GM18508 (cell line): Measurements from ENCODE around the gene PKN1.

ENCODE experiments used
- ATAC-seq: cut with Tn5 transposase; IDR thresholded peaks from one replicate; pipeline ENCODE4 v1.9.1; 2021; ENCODE audit warnings: moderate number of reproducible peaks; ENCODE audit not compliant: insufficient read depth, unreplicated experiment

PKN1 gene

DNA sequence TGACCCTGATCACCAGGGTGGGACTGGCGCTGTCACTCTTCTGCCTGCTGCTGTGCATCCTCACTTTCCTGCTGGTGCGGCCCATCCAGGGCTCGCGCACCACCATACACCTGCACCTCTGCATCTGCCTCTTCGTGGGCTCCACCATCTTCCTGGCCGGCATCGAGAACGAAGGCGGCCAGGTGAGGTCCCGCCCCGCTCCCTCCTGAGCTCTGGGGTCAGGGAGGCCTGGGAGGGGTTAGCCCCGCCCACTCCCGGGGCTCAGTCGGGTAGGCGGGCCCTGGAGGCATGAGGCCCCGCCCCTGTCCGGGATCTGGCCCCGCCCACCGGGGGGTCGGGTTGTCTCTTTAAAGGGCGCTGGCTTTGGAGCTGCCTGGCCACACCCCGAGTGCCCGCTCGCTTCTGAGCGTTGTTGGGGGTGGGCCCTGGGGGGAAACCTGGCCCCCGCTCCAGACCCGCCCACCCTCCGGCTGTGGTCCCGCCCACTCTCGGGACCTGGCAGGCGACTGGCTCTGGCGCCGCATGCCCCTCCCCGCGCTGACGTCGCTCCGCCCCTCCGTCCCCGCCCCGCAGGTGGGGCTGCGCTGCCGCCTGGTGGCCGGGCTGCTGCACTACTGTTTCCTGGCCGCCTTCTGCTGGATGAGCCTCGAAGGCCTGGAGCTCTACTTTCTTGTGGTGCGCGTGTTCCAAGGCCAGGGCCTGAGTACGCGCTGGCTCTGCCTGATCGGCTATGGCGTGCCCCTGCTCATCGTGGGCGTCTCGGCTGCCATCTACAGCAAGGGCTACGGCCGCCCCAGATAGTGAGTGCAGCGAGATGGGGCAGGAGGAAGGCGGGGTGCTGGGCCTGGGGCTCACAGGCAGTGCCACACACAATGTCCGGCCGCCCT is 27.1 kb upstream of the PKN1 start:
- no peak for ATAC-seq

DNA sequence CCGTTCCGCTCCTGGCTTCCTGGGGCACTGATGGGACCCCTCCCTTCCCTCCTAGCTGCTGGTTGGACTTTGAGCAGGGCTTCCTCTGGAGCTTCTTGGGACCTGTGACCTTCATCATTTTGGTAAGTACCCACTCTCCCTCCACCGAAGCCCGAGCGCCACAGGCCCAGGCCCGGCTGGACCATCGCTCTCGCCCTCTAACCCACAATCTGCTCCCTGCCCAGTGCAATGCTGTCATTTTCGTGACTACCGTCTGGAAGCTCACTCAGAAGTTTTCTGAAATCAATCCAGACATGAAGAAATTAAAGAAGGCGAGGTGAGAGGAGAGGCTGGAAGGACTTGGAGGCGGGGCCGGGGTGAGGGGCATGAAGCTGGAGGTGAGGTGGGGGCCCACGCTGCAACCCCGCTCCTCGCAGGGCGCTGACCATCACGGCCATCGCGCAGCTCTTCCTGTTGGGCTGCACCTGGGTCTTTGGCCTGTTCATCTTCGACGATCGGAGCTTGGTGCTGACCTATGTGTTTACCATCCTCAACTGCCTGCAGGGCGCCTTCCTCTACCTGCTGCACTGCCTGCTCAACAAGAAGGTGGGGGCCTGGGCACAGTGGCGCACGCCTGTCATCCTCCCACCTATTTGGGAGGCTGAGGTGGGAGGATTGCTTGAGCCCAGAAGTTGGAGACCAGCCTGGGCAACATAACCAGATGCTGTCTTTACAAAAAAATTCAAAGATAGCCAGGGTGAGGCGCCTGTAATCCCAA is 26.3 kb upstream of the PKN1 start:
- no peak for ATAC-seq

DNA sequence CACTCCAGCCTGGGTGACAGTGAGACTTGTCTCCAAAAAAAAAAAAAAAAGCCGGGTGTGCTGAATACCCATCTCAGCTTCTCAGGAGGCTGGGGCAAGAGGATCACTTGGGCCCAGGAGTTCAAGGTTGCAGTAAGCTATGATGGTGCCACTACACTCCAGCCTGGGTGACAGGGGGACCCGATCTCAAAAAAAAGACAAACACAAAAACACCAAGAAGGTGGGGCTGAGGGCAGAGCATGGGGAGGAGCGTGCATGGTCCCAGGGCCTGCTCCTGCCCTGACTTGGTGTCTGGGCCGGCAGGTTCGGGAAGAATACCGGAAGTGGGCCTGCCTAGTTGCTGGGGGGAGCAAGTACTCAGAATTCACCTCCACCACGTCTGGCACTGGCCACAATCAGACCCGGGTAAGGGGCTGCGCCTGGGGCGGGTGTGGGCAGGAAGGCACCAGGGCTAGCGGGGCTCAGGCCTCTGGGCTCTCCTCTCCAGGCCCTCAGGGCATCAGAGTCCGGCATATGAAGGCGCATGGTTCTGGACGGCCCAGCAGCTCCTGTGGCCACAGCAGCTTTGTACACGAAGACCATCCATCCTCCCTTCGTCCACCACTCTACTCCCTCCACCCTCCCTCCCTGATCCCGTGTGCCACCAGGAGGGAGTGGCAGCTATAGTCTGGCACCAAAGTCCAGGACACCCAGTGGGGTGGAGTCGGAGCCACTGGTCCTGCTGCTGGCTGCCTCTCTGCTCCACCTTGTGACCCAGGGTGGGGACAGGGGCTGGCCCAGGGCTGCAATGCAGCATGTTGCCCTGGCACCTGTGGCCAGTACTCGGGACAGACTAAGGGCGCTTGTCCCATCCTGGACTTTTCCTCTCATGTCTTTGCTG is 25.3 kb upstream of the PKN1 start:
- no peak for ATAC-seq

DNA sequence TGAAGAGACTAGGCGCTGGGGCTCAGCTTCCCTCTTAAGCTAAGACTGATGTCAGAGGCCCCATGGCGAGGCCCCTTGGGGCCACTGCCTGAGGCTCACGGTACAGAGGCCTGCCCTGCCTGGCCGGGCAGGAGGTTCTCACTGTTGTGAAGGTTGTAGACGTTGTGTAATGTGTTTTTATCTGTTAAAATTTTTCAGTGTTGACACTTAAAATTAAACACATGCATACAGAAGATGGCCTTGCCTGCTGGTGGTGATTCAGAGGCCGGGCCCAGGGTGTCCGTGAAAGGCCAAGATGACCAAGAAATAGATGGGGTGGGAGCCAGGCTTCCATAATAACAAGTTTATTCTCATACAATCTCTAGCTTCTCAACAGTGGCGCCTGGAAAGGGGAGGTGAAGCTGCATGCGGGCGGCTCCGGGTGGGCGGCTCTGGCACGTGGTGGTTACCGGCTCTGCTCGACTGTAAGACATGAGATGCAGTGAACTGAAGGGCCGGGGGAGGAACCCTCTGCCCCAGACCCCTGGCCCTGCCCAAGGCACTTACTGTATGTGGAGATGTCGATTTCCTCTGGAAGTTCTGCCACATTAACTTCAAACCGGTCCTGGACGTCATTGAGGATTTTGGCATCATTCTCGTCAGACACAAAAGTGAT is 24.5 kb upstream of the PKN1 start:
- no peak for ATAC-seq

DNA sequence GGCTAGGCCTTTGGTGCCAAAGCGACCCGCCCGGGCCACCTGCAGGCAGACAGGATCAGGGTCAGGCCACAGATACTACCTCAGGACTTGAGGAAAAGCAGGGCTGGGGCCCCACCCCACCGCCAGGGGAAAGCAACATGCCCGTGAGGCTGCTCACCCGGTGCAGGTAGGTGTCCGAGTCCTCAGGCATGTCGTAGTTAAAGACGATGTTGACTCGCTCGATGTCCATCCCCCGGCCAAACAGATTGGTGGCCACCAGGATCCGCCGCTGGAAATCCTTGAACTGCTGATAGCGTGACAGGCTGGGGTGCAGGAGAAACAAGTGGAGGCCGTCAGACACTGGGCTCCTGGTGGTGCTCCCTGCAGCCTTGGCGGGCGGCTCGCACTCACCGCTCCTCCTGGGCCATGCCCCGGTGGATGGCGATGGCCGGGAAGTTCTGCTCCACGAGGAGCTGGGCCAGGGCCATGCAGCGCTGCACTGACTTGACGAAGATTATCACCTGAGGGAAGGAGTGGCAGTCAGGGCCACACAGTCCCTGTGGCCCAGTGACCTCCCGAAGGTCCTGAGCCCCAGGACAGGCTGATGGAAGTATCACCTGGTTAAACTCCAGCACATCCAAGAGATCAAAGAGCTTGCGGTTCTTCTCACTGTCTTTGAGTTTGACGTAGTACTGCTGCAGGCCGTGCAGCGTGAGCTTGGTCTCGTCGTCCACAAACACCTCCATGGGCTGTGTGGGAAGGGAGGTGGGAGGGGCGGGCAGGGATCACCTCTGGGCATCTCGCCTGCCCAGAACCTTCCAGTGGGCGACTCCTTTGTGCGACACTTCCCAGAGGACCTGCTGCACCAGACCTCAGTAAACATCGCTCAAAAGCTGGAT is 23.7 kb upstream of the PKN1 start:
- no peak for ATAC-seq

DNA sequence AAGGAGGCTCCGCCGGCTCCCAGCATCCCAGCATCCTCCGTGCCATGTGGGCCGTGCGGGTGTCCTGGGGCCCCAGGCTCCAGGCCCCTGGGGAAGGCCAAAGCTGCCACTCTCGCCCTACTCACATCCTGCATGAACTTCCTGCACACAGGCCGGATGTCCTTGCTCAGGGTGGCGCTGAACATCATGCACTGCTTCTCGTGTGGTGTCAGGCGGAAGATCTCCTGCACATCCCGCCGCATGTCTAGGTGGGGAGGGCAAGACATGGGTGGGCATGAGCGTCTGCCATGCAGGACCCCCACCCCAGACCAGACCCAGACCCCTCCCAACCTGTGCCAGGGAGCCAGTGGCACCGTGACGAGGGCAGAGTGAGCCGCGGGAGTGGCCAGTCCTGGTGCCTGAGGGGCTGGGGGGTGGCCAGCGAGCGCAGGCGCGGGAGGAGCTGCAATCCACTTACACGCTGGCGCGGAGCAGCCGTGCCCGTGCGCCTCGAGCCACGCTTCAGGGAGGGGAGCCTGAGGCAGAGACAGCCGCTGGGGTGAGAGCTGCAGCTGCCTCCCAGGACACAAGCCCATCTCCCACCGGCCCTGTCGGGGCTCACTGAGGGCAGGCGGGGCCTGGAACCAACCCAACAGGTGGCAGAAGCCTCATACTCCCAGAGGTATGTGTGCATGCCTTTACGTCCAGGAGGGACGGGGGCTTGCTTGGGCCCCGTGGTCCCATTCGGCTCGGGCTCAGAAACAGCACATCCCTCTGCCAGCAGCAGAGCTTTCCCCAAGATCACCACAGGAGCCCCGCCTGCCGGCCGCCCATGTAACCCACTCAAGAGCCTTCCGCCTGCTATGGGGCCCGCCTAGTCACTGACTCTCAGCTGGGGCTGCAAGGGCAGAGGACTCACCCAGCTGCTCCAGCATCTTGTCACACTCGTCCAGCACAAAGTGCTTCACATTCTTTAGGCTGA is 22.7 kb upstream of the PKN1 start:
- ATAC-seq = no peak

DNA sequence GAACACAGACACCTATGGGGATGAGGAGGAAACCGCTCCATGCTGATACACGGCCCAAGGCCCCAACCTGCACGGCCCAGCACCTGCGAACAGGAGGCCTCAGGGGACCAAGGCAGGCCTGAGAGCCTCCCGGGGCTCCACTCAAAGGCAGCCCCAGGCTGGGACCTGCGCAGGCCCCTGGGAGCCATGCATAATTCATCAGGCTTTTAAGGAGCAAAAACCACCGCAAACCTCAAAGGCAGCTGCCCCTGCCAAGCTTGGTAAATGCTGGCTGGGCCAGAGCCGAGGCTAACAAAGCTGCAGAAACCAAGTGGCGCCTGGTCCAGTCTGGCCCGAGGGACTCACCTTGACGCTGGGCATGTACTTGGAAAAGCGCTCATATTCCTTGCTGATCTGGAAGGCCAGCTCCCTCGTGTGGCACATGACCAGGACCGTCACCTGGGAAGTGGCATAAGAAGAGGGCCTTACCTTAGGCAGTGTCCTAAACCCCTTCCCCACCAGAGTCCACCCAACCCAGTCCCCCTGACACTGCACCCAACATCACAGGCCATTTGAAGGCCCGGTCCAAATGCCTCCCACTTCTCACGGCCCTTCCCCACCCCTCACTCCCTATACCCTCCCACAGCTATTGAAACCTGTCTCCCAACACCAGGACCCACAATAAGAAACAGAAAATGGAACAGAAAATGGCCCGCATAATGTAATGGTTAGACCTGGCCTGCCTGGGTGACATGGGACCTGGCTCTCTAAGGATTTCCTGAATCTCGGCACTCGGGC is 21.8 kb upstream of the PKN1 start:
- no peak for ATAC-seq

DNA sequence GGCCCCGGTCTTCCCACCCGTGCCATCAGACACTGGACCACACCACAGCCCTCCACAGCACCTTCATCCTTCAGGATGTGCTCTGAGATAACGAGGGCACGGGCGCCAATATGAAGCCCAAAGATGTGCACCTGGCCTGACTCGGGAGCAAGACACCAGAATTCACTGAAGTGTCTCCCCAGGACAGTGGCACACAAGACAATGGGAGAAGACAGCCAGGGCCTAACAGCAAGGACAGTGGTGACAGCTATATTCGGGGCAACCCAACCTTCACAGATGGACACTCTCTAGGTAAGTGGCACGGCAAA is 21.2 kb upstream of the PKN1 start:
- ATAC-seq = no peak

DNA sequence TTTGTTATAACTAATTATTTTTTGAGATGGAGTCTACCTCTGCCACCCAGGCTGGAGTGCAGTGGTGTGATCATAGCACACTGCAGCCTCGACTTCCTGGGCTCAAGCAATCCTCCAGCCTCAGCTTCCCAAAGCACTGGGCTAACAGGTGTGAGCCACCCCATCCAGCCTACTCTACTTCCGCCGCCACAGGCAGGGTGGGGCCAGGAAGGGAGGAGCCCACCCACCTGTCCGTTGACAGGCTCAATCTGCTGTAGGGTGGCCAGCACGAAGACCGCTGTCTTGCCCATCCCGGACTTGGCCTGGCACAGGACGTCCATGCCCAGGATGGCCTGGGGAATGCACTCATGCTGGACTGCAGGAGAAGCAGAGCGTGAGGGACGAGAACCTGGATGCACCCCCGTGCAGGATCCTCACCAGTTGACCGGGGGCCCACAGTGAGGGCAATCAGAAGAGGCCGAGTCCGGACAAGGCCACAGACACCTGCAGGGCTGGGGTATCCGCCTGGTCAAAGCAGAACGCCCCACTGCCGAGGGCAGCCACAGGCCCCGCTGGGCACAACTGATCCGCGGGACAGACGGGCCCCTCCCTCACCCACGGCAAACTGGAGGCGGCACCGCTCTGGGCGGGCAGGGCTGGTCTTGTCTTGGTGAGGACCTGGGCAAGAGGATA is 20.6 kb upstream of the PKN1 start:
- no peak for ATAC-seq

DNA sequence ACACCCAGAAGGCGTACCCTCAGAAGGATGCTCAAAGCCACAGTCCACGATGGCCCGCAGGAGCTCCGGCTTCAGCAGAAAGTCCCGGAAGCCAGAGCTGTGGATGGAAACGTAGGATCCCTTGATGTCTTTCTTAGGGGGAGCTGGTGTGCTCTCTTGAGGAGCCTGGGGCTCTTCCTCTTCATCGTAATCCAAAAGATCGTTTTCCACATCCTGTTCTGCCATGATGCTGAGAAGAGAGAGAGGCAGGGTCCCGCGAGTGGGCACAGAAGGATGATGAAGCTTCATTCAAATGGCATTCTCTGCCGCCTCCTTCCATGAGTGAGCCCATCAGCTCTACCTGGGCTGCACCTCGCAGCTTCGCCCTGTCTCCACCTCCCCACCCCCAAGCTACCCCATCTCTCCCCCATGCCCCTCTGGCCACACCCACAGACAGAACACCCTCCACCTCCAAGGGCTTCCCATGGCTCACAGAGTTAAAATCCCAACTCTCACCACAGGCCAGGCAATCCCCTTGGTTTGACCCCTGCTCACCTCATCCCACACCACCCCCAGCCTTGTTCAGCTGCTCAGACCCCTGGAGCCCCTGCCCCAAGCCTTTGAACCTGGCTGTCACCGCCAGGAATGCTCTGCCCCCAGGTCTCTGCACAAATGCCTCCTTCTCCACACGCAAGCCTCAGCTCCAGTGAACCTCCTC is 20.0 kb upstream of the PKN1 start:
- no peak for ATAC-seq

DNA sequence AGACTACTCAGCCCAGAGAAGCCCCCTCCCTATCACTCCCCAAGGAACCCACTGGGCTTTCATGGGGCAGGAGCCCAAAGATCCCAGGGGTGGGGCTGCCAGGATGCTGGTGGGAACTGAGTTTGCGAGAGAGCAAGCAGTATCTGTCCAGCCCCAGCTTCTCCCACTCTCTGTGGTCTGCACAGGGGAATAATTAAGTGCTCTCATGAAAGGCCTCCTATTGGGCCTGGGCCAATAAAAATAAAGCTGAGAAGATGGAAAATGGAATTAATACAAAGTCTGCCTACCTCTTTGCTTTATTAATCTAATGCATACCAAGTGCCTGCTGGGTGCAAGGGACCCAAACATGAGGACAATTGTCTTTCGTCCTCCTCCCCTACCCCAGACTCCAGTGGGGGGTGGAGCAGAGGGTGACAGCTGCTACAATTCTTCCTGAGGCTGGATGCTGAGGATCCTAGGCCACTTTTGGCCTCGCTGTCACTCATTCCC is 19.4 kb upstream of the PKN1 start:
- no peak for ATAC-seq

DNA sequence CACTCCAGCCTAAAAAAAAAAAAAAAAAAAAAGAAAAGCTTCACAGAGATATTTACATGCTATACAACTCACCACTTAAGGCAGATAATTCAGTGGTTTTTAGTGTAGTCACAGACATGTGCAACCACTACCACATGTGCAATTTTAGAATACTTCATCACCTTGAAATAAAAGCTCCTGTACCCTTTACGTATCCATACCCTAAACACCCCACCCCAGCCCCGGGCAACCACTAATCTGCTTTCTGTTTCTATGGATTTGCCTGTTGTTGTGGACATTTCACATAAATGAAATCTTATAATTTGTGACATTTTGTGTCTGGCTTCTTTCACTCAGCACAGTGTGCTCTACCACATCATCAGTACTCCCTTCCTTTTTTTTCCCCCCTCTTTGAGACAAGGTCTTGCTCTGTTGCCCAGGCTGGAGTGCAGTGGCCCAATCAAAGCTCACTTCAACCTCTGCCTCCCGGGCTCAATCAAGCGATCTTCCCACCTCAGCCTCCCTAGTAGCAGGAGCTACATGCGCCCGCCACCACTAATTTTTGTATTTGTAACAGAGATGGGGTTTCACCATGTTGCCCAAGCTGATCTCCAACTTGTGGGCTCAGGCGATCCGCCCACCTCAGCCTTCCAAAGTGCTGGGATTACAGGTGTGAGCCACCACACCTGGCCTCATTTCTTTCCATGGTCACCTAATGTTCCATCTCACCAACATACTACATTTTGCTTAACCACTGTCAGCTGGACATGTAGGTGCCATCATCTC is 18.0 kb upstream of the PKN1 start:
- ATAC-seq = no peak

DNA sequence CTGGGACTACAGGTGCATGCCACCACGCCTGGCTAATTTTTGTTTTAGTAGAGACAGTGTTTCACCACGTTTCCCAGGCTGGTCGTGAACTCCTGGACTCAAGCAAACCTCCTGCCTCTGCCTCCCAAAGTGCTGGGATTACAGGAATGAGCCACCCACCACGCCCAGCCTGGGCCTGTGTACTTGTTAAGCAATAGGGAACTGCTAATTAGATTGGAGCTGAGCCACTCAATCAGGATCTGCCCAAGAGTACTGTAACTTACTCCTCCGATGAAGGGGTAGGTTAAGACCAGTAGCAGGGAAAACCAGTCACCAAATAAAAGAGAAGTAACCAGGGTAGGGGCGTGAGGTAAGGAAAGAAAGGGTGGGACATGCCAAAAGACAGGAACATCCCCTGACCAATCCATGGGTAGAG is 16.3 kb upstream of the PKN1 start:
- ATAC-seq = no peak

DNA sequence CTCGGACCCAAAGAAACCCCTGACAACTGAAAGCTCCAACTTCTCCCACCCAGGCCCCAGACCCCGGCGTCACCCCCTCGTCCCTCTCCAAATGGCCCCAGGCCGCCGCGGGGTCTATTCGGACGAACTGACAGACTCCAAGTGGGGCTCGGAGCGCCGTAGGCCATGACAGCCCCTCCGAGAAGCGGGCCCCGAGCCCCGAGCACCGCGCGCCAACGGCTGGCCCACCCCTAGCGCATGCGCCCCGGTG is 14.3 kb upstream of the PKN1 start:
- no peak for ATAC-seq

DNA sequence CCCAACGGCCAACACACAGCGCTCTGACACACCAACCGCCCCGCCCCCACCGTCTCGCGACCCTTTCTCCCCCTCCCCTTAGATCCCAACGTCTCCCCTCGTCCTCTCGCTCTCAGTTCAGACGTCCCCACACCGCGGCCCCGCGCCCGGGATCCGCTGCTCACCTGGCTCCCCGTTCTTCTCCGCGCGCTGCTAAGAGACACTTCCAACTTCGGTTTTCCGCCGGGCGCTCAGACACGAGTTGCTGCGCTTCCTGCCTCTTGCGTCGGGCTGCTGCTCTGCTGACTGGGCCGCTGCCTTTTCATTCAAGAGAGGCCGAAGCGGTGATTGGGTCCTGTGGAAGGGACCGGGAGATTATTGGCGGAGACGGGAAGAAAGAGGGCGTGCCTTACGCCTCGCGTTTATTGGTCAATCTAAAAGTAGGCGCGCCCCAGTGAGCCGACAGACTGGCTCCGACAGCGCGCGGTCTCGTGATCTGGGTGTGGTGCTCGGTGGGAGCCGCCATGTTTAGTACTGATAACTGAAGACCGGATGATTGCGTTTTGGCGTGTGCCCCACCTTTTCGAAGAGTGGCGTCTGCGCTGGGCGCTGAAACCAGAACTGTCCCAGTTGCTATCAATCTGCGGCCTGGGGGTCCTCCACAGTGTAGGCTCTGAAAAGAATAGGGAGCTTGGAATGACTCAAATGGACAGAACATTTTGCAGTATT is 13.8 kb upstream of the PKN1 start, which contains the start of gene DDX39A:
TSS of gene DDX39A (minus strand) at position 236 of the 708 bp plus-strand sequence. CDS start 6,121 bp downstream, outside the sequence.
- ATAC-seq = peak; percentile 84
